NT2/D1 (cell line): ENCODE measurements around the gene MYO5C.

Experiments used
- DNase-seq: peaks from one replicate; pipeline ENCODE4 v3.0.0-alpha.2; 2011; ENCODE audit warnings: low read depth, low spot score
- H3K27me3 ChIP-seq: 2 replicates; pipeline ENCODE4 v1.6.0; 2011; ENCODE audit warnings: mild to moderate bottlenecking; ENCODE audit not compliant: insufficient read length, insufficient read depth
- H3K36me3 ChIP-seq: 2 replicates; pipeline ENCODE4 v1.6.1; 2011; ENCODE audit warnings: mild to moderate bottlenecking, low read length, mixed read lengths; ENCODE audit not compliant: insufficient read depth, insufficient read length
- H3K4me1 ChIP-seq: 2 replicates; pipeline ENCODE4 v1.5.1; 2011; ENCODE audit not compliant: insufficient read depth, insufficient read length
- H3K4me3 ChIP-seq: 2 replicates; pipeline ENCODE4 v1.5.1; 2011; ENCODE audit warnings: low read depth; ENCODE audit not compliant: insufficient read length
- H3K9ac ChIP-seq: 2 replicates; pipeline ENCODE4 v1.6.0; 2011; ENCODE audit warnings: low read depth; ENCODE audit not compliant: insufficient read length
- H3K9me3 ChIP-seq: 2 replicates; pipeline ENCODE4 v1.5.1; 2011; ENCODE audit warnings: mild to moderate bottlenecking, low read length; ENCODE audit not compliant: insufficient read depth
- SUZ12 ChIP-seq: IDR thresholded peaks from 2 replicates; pipeline ENCODE4 v1.6.1; 2011; ENCODE audit not compliant: insufficient read length, insufficient read depth; ENCODE audit errors: extremely low read depth
- YY1 ChIP-seq: IDR thresholded peaks from 2 replicates; pipeline ENCODE4 v1.6.1; 2011; ENCODE audit not compliant: insufficient read length, insufficient read depth
- ZNF274 ChIP-seq: IDR thresholded peaks from 2 replicates; pipeline ENCODE4 v1.6.1; 2011; ENCODE audit warnings: mild to moderate bottlenecking, low read depth, low read length

Gene MYO5C

DNA sequence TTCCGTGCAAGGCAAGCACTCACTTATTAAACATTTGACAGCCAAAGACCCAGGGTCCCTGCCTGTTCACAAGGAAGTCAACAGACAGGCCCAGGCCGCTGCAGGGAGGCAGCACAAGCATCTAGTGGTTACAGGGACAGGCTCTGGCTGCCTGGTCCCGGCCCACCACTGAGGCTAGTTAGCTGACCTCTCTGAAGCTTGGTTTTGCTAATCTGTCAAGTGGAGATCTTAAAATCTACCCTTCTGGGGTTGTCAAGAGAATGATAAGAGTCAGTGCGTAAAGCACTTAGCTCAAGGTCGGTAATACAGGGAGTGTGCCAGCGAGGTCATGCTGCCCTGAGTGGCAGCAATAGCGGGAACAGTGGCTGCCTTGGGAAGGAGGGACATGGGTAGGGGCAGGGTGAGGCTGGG lies 110.4 kb downstream of the MYO5C start:
- Histone ChIP-seq H3K9ac (no peak overlapping the region), H3K36me3 (no peaks in the 10 kb centered on the region), H3K9me3 (no peaks in the 10 kb centered on the region), H3K4me1 (no peaks in the 10 kb centered on the region), H3K4me3 (no peak overlapping the region), H3K27me3 (peaks cover 20% of the 10 kb centered on the region)
- no peak for DNase-seq
- TF ChIP-seq SUZ12: no peak
- no peak for TF ChIP-seq YY1
- TF ChIP-seq ZNF274: no peak

DNA sequence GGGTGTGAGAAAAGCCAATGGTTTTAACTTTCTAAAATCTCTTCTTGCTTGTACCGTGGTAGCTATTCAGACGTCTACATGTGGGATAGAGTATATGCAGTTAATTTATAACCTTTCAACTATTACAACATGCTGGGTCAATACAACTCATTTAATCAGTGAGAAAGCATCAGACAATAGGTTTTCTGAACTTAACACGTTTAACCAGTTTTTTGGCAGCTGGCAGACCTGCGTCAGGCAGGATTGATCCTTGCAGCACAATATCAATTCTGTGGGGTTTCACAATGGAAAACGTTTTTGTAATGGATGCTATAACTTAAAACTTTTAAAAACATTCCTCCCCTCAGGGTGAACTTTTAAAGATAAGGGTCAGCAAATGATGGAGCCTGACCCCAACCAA lies 110.9 kb downstream of the MYO5C start:
- Histone ChIP-seq H3K36me3 (no peaks in the 10 kb centered on the region), H3K4me3 (no peak overlapping the region), H3K4me1 (no peaks in the 10 kb centered on the region), H3K9me3 (no peaks in the 10 kb centered on the region), H3K9ac (no peak overlapping the region), H3K27me3 (peaks cover 23% of the 10 kb centered on the region)
- DNase-seq: no peak
- no peak for TF ChIP-seq ZNF274

DNA sequence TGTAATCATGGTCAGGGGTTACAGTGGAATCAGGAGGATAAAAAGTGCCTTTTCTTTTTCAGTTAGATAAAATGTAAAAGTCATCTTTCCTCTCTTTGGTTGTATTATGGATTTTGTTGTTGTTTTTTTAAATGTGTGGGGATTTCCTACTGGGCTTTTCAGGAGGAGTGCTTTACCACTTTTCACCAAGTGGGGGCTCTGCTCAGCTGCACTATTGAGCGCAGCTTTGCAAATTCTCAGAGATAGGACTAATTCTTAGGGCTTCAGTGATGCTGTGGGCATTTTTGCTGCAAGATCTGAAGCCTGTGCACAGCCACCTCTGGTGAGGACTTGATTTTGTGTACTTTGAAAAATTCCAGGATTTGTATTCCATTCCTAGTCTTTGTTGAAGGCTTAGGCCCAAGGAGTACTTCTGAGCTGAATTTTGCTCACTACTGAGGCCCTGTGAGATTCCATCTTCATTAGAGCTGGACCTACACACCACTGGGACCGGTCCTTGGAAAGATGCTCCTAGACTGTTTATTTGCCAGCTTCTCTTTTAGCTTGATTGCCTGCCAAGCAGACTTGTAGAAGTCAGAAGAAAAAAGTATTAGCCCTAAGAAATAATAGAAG lies 111.9 kb downstream of the MYO5C start:
- H3K9me3 ChIP-seq: no peaks in the 10 kb centered on the region
- H3K36me3 ChIP-seq: no peaks in the 10 kb centered on the region
- H3K4me1 ChIP-seq: peaks cover 1% of the 10 kb centered on the region
- no peak overlapping the region for H3K9ac ChIP-seq
- peaks cover 24% of the 10 kb centered on the region for H3K27me3 ChIP-seq
- DNase-seq: no peak
- H3K4me3 ChIP-seq: no peak overlapping the region
- TF ChIP-seq ZNF274: no peak
- no peak for TF ChIP-seq SUZ12
- TF ChIP-seq YY1: no peak

DNA sequence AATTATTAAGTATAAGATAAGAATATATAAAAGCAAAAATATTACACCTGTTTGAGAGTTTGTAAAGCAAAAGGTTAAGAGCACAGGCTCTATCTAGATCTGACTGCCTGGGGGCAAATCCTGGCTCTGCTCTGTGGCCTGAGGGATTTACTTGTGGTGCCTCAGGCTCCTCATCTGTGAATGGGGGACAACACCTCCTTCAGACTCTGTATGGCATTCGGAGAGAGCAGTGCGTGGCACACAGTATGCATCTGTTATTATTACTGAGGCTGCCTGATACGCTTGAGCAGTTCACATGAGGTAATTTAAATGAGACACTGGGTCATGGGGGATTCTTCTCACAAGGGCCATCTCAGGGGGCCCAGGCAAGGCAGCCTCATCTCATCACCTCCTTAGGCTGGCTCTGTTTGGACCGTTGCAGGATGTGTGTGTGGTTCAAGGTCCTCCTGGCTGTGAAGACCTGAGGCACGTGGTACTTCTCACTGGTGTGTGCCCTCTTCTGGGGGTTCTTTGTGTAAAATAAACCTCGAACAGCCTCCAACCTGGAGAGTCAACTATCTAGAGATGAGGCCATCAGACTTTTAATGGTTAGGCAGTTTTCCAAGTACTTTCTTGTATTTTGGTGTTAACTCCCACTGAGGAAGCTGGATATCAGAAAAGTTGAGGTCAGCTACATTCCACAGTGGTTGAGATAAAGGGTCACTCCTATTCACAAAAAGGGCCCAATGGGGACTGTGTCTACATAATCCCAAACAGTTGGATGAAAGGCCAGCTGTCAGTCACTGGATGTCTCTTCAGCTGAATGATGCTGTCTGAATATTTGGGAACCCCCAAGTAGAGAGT lies 113.4 kb downstream of the MYO5C start:
- H3K9me3 ChIP-seq: no peaks in the 10 kb centered on the region
- no peak overlapping the region for H3K9ac ChIP-seq
- peaks cover 31% of the 10 kb centered on the region for H3K27me3 ChIP-seq
- DNase-seq: no peak
- no peak overlapping the region for H3K4me3 ChIP-seq
- H3K36me3 ChIP-seq: no peaks in the 10 kb centered on the region
- TF ChIP-seq YY1: no peak
- no peak for TF ChIP-seq ZNF274
- no peak for TF ChIP-seq SUZ12
- peaks cover 2% of the 10 kb centered on the region for H3K4me1 ChIP-seq

DNA sequence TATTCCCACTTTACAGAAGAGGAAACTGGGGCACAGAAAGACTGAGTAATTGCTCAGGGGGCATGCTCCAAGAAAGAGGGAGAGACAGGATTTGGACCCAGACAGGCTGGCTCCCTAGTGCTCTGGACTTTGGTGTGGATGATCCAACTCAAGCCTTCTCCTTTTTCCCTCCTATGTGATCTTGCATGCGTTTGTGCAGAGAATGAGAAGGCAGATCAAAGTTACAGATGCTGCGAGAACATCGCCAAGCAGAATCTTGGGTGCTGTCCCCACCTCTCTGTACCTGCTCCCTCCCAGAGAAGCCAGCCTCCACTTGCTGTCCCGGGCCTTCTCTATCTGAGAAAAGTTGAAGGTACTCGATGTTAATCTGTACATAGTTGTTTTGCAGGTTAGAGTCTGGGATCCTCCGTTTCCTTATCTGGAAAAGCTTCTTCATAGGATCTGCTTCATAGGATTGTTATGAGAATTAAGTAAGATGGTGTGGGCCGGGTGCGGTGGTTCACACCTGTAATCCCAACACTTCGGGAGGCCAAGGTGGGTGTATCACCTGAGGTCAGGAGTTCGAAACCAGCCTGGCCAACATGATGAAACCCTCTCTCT lies 114.7 kb downstream of the MYO5C start:
- Histone ChIP-seq H3K9me3 (no peaks in the 10 kb centered on the region), H3K4me1 (peaks cover 2% of the 10 kb centered on the region), H3K36me3 (no peaks in the 10 kb centered on the region), H3K9ac (no peak overlapping the region), H3K27me3 (peaks cover 31% of the 10 kb centered on the region), H3K4me3 (no peak overlapping the region)
- TF ChIP-seq SUZ12 (no peak), YY1 (no peak), ZNF274 (no peak)
- DNase-seq: no peak

DNA sequence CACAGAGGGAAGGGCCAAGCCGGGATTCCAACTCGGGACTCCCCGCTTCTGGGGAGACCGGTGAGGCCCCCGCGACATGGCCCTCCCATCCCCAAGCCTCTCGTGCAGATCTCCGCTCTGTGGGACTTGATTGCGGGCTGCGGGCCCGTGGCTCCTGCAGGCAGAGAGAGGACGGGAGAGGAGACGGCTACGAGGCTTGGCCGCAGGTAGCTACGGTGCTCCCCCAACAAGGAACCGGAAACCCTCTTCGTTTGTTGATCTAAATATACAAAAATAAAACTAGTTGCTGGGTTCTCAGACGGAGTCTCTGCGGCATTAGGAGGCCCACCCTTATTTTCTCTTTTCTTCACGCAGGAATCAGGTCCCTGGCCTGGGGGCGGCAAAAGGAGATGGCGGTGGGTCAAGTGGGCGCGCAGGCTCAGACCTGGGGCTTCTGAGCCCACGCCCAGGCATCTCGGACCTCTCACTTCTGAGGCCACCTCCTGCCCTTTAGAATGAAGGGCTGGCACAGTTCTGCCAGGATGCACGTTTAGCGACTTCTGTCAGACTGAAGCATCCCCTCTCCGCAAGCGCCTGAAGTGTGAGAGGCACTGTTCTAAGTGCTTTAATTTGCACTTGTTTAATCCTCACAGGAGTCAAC lies 115.3 kb downstream of the MYO5C start:
- peaks cover 2% of the 10 kb centered on the region for H3K4me1 ChIP-seq

More for the DNA sequence above, 115.3 kb downstream of the MYO5C start:
- no peak for TF ChIP-seq SUZ12
- Histone ChIP-seq H3K9me3 (no peaks in the 10 kb centered on the region), H3K27me3 (peaks cover 31% of the 10 kb centered on the region), H3K4me3 (peak overlapping the region; percentile 77), H3K9ac (peak overlapping the region; percentile 91), H3K36me3 (no peaks in the 10 kb centered on the region)
- no peak for DNase-seq
